Stimulated activated naive CD4-positive, alpha-beta T cell (primary cell): ENCODE measurements around the gene UBE2M.
"Not testable (repeated sequence)": the region's sequence is repeated elsewhere in the genome, so short reads cannot be mapped to it uniquely, and the experiment has no call there.

Experiments used
- DNase-seq, 6 experiments: peaks; one replicate each; lab custom pipeline; 2025; lab: John Stamatoyannopoulos, UW

Gene UBE2M

GRCh38 chr19:58513213-58513693 lies 45.2 kb downstream of the UBE2M start:
- no peak for DNase-seq

- no peak for DNase-seq
These were observed 46.8 kb downstream of the UBE2M start, which contains the start of gene SLC27A5 for GRCh38 chr19:58511353-58512208. Gene SLC27A5, minus strand, starts transcription at chr19:58511992. Its CDS starts 37 bp downstream, at chr19:58511955.

- DNase-seq: no peak
These were observed 48.1 kb downstream of the UBE2M start for GRCh38 chr19:58510084-58510862.

GRCh38 chr19:58509731-58510083 lies 48.7 kb downstream of the UBE2M start:
- DNase-seq: no peak

- not testable (repeated sequence) for DNase-seq
These were observed 50.7 kb downstream of the UBE2M start for GRCh38 chr19:58507602-58508223.
